HCT116 (cell line): ENCODE data around the gene HSP90AB1. TPM values are rescaled to one million over a fixed set of nuclear protein-coding genes. Genes with fewer than 3 reads are reported as not detected.

Experiments used
- ATAC-seq: fragments of 200-7000 bp; cut with Tn5 transposase; 2 replicates; pipeline ENCODE4 v1.9.1; 2020; ENCODE audit warnings: mild to moderate bottlenecking, moderate library complexity
- BruUV-seq: library from RNA; stranded (reverse); fragments of 400-500 nt; replicated peaks from 2 replicates; lab custom pipeline; 2021; lab: Mats Ljungman, UMichigan
- CTCF ChIA-PET: fragments of 300-600 bp; sonication (Branson Sonifier 250); formaldehyde crosslinking; loops from one replicate; lab custom pipeline; 2021; ENCODE audit warnings: antibody characterized with exemption; lab: Charles Lee
- POLR2A ChIA-PET: fragments of 300-600, 350-600 bp; sonication (Branson Sonifier 250); formaldehyde crosslinking; loops from one replicate; lab custom pipeline; 2021; ENCODE audit warnings: antibody characterized with exemption; lab: Charles Lee
- RAD21 ChIA-PET, 2 experiments: fragments of 300-600 bp; sonication (Branson Sonifier 250); formaldehyde crosslinking; loops; one replicate each; lab custom pipeline; 2023; ENCODE audit warnings: low total read pairs in 2 of 2; ENCODE audit not compliant: uncharacterized antibody in 2 of 2, unreplicated experiment in 2 of 2, low non-redundant PET in 1 of 2; lab: Charles Lee
- DNase-seq: peaks from one replicate; pipeline ENCODE4 v3.0.0-alpha.2; 2010; ENCODE audit warnings: low read depth, low spot score
- H2AFZ ChIP-seq: fragments of 200-600 bp; shearing (Covaris generic), sonication (generic); 2 replicates; pipeline ENCODE4 v1.6.1; 2017; ENCODE audit warnings: low read depth, mixed run types, mixed read lengths, antibody characterized with exemption, low read length; ENCODE audit not compliant: poor library complexity, severe bottlenecking
- H3K27ac ChIP-seq: 2 replicates; pipeline ENCODE4 v1.5.1; 2012; ENCODE audit warnings: low read depth, low read length
- H3K27me3 ChIP-seq: fragments of 200-600 bp; sonication (generic); 2 replicates; pipeline ENCODE4 v1.6.1; 2016; ENCODE audit warnings: mixed run types, low read length, mixed read lengths; ENCODE audit not compliant: insufficient read depth
- H3K36me3 ChIP-seq, 2 experiments: fragments of 200-500 bp in 1 of 2; fragments of 200-600 bp in 1 of 2; sonication (Bioruptor generic) in 1 of 2; sonication (generic) in 1 of 2; 2 replicates each; pipeline versions ENCODE4 v1.5.1 to v1.6.1; 2014 to 2016; ENCODE audit warnings: low read length in 2 of 2, inconsistent platforms in 1 of 2, mixed read lengths in 1 of 2, mixed run types in 1 of 2; ENCODE audit not compliant: insufficient read depth in 2 of 2, control insufficient read depth in 1 of 2
- H3K4me1 ChIP-seq, 2 experiments: fragments of 200-600 bp in 1 of 2; sonication (generic) in 1 of 2; 2 replicates each; pipeline versions ENCODE4 v1.5.1 to v1.6.1; 2012 to 2017; ENCODE audit warnings: low read length in 2 of 2, inconsistent platforms in 1 of 2, mild to moderate bottlenecking in 1 of 2, mixed read lengths in 1 of 2, mixed run types in 1 of 2, moderate library complexity in 1 of 2; ENCODE audit not compliant: insufficient read depth in 2 of 2, control insufficient read depth in 1 of 2
- H3K4me2 ChIP-seq: fragments of 200-600 bp; sonication (generic); 2 replicates; pipeline ENCODE4 v1.6.1; 2017; ENCODE audit warnings: mixed run types, low read length, mixed read lengths
- H3K4me3 ChIP-seq, 2 experiments: fragments of 200-600 bp in 1 of 2; sonication (generic) in 1 of 2; replicated peaks in 1 of 2; 2 replicates each; pipeline ENCODE4 v1.5.1; 2011 to 2016; ENCODE audit warnings: low read length in 2 of 2, control low read depth in 1 of 2, low read depth in 1 of 2, mild to moderate bottlenecking in 1 of 2, mixed read lengths in 1 of 2, mixed run types in 1 of 2
- H3K79me2 ChIP-seq: fragments of 200-600 bp; sonication (generic); 2 replicates; pipeline ENCODE4 v1.6.1; 2017; ENCODE audit warnings: mild to moderate bottlenecking, mixed run types, low read length, moderate library complexity, mixed read lengths; ENCODE audit not compliant: insufficient read depth
- H3K9ac ChIP-seq: fragments of 200-600 bp; sonication (generic); 2 replicates; pipeline ENCODE4 v1.6.1; 2016; ENCODE audit warnings: low read length, mixed read lengths
- H3K9me2 ChIP-seq: fragments of 200-600 bp; sonication (generic), shearing (Covaris generic); 2 replicates; pipeline ENCODE4 v1.6.1; 2017; ENCODE audit warnings: mixed run types, mild to moderate bottlenecking, moderate library complexity; ENCODE audit not compliant: insufficient read depth
- H3K9me3 ChIP-seq, 2 experiments: fragments of 200-500 bp in 1 of 2; fragments of 200-600 bp in 1 of 2; sonication (Bioruptor generic) in 1 of 2; sonication (generic) in 1 of 2; 2 replicates each; pipeline ENCODE4 v1.6.1; 2014 to 2017; ENCODE audit warnings: low read length in 2 of 2, mixed read lengths in 2 of 2, inconsistent platforms in 1 of 2, low read depth in 1 of 2, mild to moderate bottlenecking in 1 of 2, mixed run types in 1 of 2, moderate library complexity in 1 of 2; ENCODE audit not compliant: control insufficient read depth in 1 of 2, insufficient read depth in 1 of 2
- H4K20me1 ChIP-seq: fragments of 200-600 bp; sonication (generic), shearing (Covaris generic); 2 replicates; pipeline ENCODE4 v1.6.1; 2017; ENCODE audit warnings: mixed run types, mild to moderate bottlenecking, moderate library complexity; ENCODE audit not compliant: insufficient read depth
- CBX3 ChIP-seq: IDR thresholded peaks from 2 replicates; pipeline ENCODE4 v1.6.1; 2012; ENCODE audit warnings: low read depth
- CEBPB ChIP-seq: IDR thresholded peaks from 2 replicates; pipeline ENCODE4 v1.6.1; 2012; ENCODE audit warnings: low read depth
- CTCF ChIP-seq, 3 experiments: fragments of 200-600 bp in 1 of 3; sonication (generic) in 1 of 3; IDR thresholded peaks in 2 of 3; conservative IDR thresholded peaks in 1 of 3; 2 replicates each; pipeline ENCODE4 v1.5.1; 2012 to 2017; ENCODE audit warnings: low read depth in 2 of 3, low read length in 2 of 3, antibody characterized with exemption in 1 of 3, borderline replicate concordance in 1 of 3, control low read depth in 1 of 3, mild to moderate bottlenecking in 1 of 3, mixed read lengths in 1 of 3, mixed run types in 1 of 3, moderate library complexity in 1 of 3; ENCODE audit not compliant: insufficient read depth in 1 of 3
- EGR1 ChIP-seq: IDR thresholded peaks from 2 replicates; pipeline ENCODE4 v1.6.1; 2012; ENCODE audit warnings: low read depth
- ELF1 ChIP-seq: IDR thresholded peaks from 2 replicates; pipeline ENCODE4 v1.6.1; 2012; ENCODE audit warnings: low read depth, borderline replicate concordance
- EZH2phosphoT487 ChIP-seq: fragments of 200-600 bp; IDR thresholded peaks from 2 replicates; pipeline ENCODE4 v1.6.1; 2018; ENCODE audit warnings: antibody characterized with exemption, borderline replicate concordance
- JUND ChIP-seq: IDR thresholded peaks from 2 replicates; pipeline ENCODE4 v1.6.1; 2012
- POLR2A ChIP-seq: IDR thresholded peaks from 2 replicates; pipeline ENCODE4 v1.7.0; 2011; ENCODE audit warnings: borderline replicate concordance; ENCODE audit not compliant: insufficient read depth, insufficient read length; ENCODE audit errors: extremely low read depth
- POLR2AphosphoS5 ChIP-seq: IDR thresholded peaks from 2 replicates; pipeline ENCODE4 v1.6.1; 2011; ENCODE audit warnings: mild to moderate bottlenecking, low read depth, low read length, moderate library complexity
- RAD21 ChIP-seq: IDR thresholded peaks from 2 replicates; pipeline ENCODE4 v1.6.1; 2012; ENCODE audit warnings: low read depth, mild to moderate bottlenecking
- REST ChIP-seq: IDR thresholded peaks from 2 replicates; pipeline ENCODE4 v1.6.1; 2012; ENCODE audit warnings: low read depth
- SP1 ChIP-seq: IDR thresholded peaks from 2 replicates; pipeline ENCODE4 v1.6.1; 2012; ENCODE audit warnings: low read depth
- SRF ChIP-seq: IDR thresholded peaks from 2 replicates; pipeline ENCODE4 v1.6.1; 2012; ENCODE audit warnings: low read depth
- TCF7L2 ChIP-seq: IDR thresholded peaks from 2 replicates; pipeline ENCODE4 v1.7.0; 2011; ENCODE audit warnings: borderline replicate concordance, inconsistent platforms; ENCODE audit not compliant: insufficient read depth, insufficient read length; ENCODE audit errors: extremely low read depth
- ZBTB33 ChIP-seq: IDR thresholded peaks from 2 replicates; pipeline ENCODE4 v1.6.1; 2011; ENCODE audit warnings: mild to moderate bottlenecking, low read length, moderate library complexity; ENCODE audit not compliant: insufficient replicate concordance; ENCODE audit errors: extremely low read depth
- ZFX ChIP-seq: fragments of 450-650 bp; IDR thresholded peaks from 2 replicates; pipeline ENCODE4 v1.6.1; 2017
- ZNF274 ChIP-seq: fragments of 200-500 bp; sonication (Bioruptor generic); IDR thresholded peaks from 2 replicates; pipeline ENCODE4 v1.6.1; 2014; ENCODE audit warnings: mild to moderate bottlenecking, low read depth, low read length, inconsistent platforms
- intact Hi-C: fragments of 100-400 bp; cut with micrococcal nuclease; formaldehyde crosslinking; loops from 2 replicates; pipeline ENCODE4 v1.10.0; 2022
- total RNA-seq: library from RNA; stranded (reverse); gene quantifications from one replicate; pipeline ENCODE4 v1.2.1, GENCODE V29; 2021; ENCODE audit not compliant: unreplicated experiment
- TF ChIP-seq, protein P1 (sequence below): IDR thresholded peaks from 2 replicates; pipeline ENCODE4 v1.6.1; 2012
- TF ChIP-seq, protein P2 (sequence below): IDR thresholded peaks from 2 replicates; pipeline ENCODE4 v1.6.1; 2012

Gene HSP90AB1
- total RNA-seq, 1 experiment from 2014 or later, result 2,554 TPM

- DNase-seq, result no peak
- H3K4me2 ChIP-seq, result no peak within 1 kb of the TSS
- no TSS peak for BruUV-seq
- peaks cover 26 to 33% of the 10 kb centered on the region in 2 experiments; a peak in 3 of 4 replicates for H3K4me1 ChIP-seq
- CTCF ChIA-PET, result no interaction called here
- no peaks in the 10 kb centered on the region for H3K36me3 ChIP-seq
- no peaks in the 10 kb centered on the region for H4K20me1 ChIP-seq
- no peak within 1 kb of the TSS for H3K9ac ChIP-seq
- H3K79me2 ChIP-seq, result no peaks in the 10 kb centered on the region
- no peaks in the 10 kb centered on the region for H3K9me2 ChIP-seq
- RAD21 ChIA-PET, result no interaction called here
- no peak within 1 kb of the TSS for H3K4me3 ChIP-seq
- TF ChIP-seq ZFX (no peak), ZNF274 (no peak), SRF (no peak), REST (no peak), CBX3 (no peak), JUND (no peak), EZH2phosphoT487 (no peak), SP1 (no peak), POLR2A (no peak), ZBTB33 (no peak), TCF7L2 (no peak), CTCF (IDR thresholded peaks at IDR 0.05 in 2 of 3, conservative IDR thresholded peaks at IDR 0.05 in 1 of 3; ENCODE audit: borderline replicate concordance in 1 of 3, insufficient read depth in 1 of 3, low read depth in 2 of 3, low read length in 2 of 3) (no peak), RAD21 (no peak), EGR1 (no peak), POLR2AphosphoS5 (no peak), ELF1 (no peak), CEBPB (no peak)
- TF ChIP-seq, protein P1, sequence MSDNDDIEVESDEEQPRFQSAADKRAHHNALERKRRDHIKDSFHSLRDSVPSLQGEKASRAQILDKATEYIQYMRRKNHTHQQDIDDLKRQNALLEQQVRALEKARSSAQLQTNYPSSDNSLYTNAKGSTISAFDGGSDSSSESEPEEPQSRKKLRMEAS, result no peak
- TF ChIP-seq, protein P2, sequence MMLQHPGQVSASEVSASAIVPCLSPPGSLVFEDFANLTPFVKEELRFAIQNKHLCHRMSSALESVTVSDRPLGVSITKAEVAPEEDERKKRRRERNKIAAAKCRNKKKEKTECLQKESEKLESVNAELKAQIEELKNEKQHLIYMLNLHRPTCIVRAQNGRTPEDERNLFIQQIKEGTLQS, result no peak
- TF ChIP-seq, all 23 proteins: peak for 0
- Histone ChIP-seq H2AFZ (no peak within 1 kb of the TSS), H3K27me3 (no peaks in the 10 kb centered on the region), H3K27ac (no peak within 1 kb of the TSS), H3K9me3 (no peaks in the 10 kb centered on the region)
- intact Hi-C loops, result no loop called here
- ATAC-seq, result no peak
- POLR2A ChIA-PET, result no interaction called here
Measured at GRCh38 chr6:44216677-44217331, 30.1 kb upstream of the HSP90AB1 start, which contains the start of gene MYMX. Gene MYMX, plus strand, starts transcription at chr6:44216926. Its CDS starts 546 bp downstream, at chr6:44217472.
